CD4-positive, alpha-beta T cell treated with Interleukin-21 for 1 hour (primary cell): Measurements from ENCODE around the gene CYP11A1.

ENCODE experiments used
- DNase-seq: peaks from one replicate; pipeline ENCODE4 v3.0.0-alpha.2; 2020

CYP11A1 gene

GRCh38 chr15:74319596-74320351 lies 47.7 kb downstream of the CYP11A1 start:
- DNase-seq: no peak

- DNase-seq: no peak
Measured at GRCh38 chr15:74319138-74319460, 48.3 kb downstream of the CYP11A1 start.

GRCh38 chr15:74318376-74319137 lies 48.9 kb downstream of the CYP11A1 start:
- no peak for DNase-seq

GRCh38 chr15:74317820-74318375 lies 49.5 kb downstream of the CYP11A1 start:
- no peak for DNase-seq

GRCh38 chr15:74316141-74316540 lies 51.3 kb downstream of the CYP11A1 start:
- no peak for DNase-seq

- no peak for DNase-seq
Measured at GRCh38 chr15:74315626-74316025, 51.8 kb downstream of the CYP11A1 start.

GRCh38 chr15:74314795-74315438 lies 52.5 kb downstream of the CYP11A1 start:
- DNase-seq: no peak

GRCh38 chr15:74313889-74314288 lies 53.6 kb downstream of the CYP11A1 start:
- no peak for DNase-seq

GRCh38 chr15:74312445-74313007 lies 54.9 kb downstream of the CYP11A1 start:
- DNase-seq: no peak

GRCh38 chr15:74311734-74312444 lies 55.6 kb downstream of the CYP11A1 start:
- no peak for DNase-seq

- DNase-seq: peak; percentile 34
Measured at GRCh38 chr15:74307827-74308811, 59.3 kb downstream of the CYP11A1 start.

GRCh38 chr15:74306781-74307217 lies 60.6 kb downstream of the CYP11A1 start:
- DNase-seq: no peak

GRCh38 chr15:74305687-74306086 lies 61.8 kb downstream of the CYP11A1 start:
- no peak for DNase-seq

GRCh38 chr15:74304431-74304830 lies 63.0 kb downstream of the CYP11A1 start:
- no peak for DNase-seq

- DNase-seq: no peak
Measured at GRCh38 chr15:74303741-74304309, 63.6 kb downstream of the CYP11A1 start.

- peak; percentile 20 for DNase-seq
Measured at GRCh38 chr15:74302821-74303359, 64.6 kb downstream of the CYP11A1 start.

GRCh38 chr15:74301583-74302361 lies 65.7 kb downstream of the CYP11A1 start:
- no peak for DNase-seq

- no peak for DNase-seq
Measured at GRCh38 chr15:74300057-74300795, 67.2 kb downstream of the CYP11A1 start.

GRCh38 chr15:74297887-74298286 lies 69.6 kb downstream of the CYP11A1 start:
- no peak for DNase-seq
